ENCODE data around the gene AMPD2. TPM values are rescaled to one million over a fixed set of nuclear protein-coding genes. Genes with fewer than 3 reads are reported as not detected.

The AMPD2 gene
- total RNA-seq, 1 experiment from 2014 or later, result 69.9 TPM

DNA sequence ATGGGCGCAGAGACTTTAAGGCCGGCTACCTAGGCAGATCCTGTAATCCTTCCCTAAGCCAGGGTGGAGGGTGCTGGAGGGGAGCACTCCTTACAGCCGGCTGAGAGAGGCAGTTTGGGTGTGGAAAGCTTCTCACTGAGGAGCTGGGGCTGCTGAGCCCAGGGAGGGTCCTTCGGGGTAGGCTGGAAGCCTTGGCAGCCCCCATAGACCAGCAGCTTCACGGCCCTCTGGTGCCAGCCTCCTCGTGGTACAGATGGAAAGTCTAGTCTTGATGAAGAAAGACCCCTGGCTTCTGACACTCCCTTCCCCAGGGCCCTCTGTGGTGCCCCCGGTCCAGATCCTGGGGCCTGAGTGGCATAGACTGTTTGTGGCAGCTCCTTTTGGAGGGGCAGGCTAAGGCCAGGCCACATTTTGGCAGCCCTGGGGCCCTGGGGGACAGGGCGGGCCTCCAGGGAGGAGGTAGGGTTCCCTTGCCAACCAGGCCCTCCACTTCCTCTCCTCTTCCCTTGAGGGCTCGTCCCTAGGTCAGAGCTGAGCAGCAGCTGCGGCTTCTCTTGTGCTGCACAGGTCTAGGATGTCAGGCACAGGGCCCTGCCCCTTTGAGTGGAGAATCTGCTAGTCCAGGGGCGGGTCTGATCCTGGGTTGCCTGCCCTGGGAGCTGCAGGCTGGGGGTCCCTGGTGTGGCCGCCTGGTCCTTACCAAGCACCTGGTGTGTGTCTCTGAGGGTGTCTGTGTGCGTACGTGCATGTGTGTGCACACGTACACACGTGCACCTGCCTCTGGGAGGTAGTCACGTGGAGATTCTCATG lies 4.8 kb downstream of the AMPD2 start:
- intact Hi-C loops (cut with micrococcal nuclease), result no loop called here
- no peaks in the 10 kb centered on the region for H4K20me1 ChIP-seq (ENCODE audit: insufficient read depth)

More for the DNA sequence above, 4.8 kb downstream of the AMPD2 start:
- no peaks in the 10 kb centered on the region for H3K9me2 ChIP-seq (ENCODE audit: insufficient read depth)
- no peak overlapping the region for H2AFZ ChIP-seq (ENCODE audit: low read depth, low read length, poor library complexity, severe bottlenecking)
- H3K27ac ChIP-seq (ENCODE audit: low read depth, low read length), result no peak overlapping the region
- ATAC-seq (no peak), DNase-seq (ENCODE audit: low read depth, low spot score) (no peak)
- TF ChIP-seq TCF7L2 (IDR thresholded peaks at IDR 0.05; ENCODE audit: borderline replicate concordance, extremely low read depth, insufficient read depth, insufficient read length) (no peak), EZH2 (IDR thresholded peaks at IDR 0.05) (no peak), ZFX (IDR thresholded peaks at IDR 0.05) (no peak), SIN3A (IDR thresholded peaks at IDR 0.05; ENCODE audit: low read depth) (no peak), RAD21 (IDR thresholded peaks at IDR 0.05; ENCODE audit: low read depth) (no peak), SP1 (IDR thresholded peaks at IDR 0.05; ENCODE audit: low read depth) (no peak), ZNF274 (IDR thresholded peaks at IDR 0.05; ENCODE audit: low read depth, low read length) (no peak), JUND (IDR thresholded peaks at IDR 0.05) (no peak), SRF (IDR thresholded peaks at IDR 0.05; ENCODE audit: low read depth) (no peak), CEBPB (IDR thresholded peaks at IDR 0.05; ENCODE audit: low read depth) (no peak), EGR1 (IDR thresholded peaks at IDR 0.05; ENCODE audit: low read depth) (no peak), ATF3 (IDR thresholded peaks at IDR 0.05) (no peak), YY1 (IDR thresholded peaks at IDR 0.05; ENCODE audit: extremely low read depth, insufficient replicate concordance, low read depth, low read length) (no peak), POLR2A (IDR thresholded peaks at IDR 0.05; ENCODE audit: borderline replicate concordance, extremely low read depth, insufficient read depth, insufficient read length) (no peak), REST (IDR thresholded peaks at IDR 0.05; ENCODE audit: low read depth) (no peak)
- TF ChIP-seq, protein P1, sequence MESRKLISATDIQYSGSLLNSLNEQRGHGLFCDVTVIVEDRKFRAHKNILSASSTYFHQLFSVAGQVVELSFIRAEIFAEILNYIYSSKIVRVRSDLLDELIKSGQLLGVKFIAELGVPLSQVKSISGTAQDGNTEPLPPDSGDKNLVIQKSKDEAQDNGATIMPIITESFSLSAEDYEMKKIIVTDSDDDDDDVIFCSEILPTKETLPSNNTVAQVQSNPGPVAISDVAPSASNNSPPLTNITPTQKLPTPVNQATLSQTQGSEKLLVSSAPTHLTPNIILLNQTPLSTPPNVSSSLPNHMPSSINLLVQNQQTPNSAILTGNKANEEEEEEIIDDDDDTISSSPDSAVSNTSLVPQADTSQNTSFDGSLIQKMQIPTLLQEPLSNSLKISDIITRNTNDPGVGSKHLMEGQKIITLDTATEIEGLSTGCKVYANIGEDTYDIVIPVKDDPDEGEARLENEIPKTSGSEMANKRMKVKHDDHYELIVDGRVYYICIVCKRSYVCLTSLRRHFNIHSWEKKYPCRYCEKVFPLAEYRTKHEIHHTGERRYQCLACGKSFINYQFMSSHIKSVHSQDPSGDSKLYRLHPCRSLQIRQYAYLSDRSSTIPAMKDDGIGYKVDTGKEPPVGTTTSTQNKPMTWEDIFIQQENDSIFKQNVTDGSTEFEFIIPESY (IDR thresholded peaks at IDR 0.05; ENCODE audit: extremely low read depth, insufficient replicate concordance, low read length), result no peak
- TF ChIP-seq, protein P2, sequence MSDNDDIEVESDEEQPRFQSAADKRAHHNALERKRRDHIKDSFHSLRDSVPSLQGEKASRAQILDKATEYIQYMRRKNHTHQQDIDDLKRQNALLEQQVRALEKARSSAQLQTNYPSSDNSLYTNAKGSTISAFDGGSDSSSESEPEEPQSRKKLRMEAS (IDR thresholded peaks at IDR 0.05), result no peak
- H3K79me2 ChIP-seq (ENCODE audit: insufficient read depth, low read length), result peaks cover 53% of the 10 kb centered on the region
- H3K9ac ChIP-seq (ENCODE audit: low read length), result no peak overlapping the region
- no peaks in the 10 kb centered on the region for H3K9me3 ChIP-seq (ENCODE audit: control insufficient read depth in 1 of 2, insufficient read depth in 1 of 2, low read depth in 1 of 2, low read length in 2 of 2)
- ChIA-PET RAD21 (ENCODE audit: low non-redundant PET in 1 of 2, low total read pairs in 2 of 2, uncharacterized antibody in 2 of 2, unreplicated experiment in 2 of 2) (no interaction called here), CTCF (interaction anchor here (1.8 kb wide), 1 partner anchor 15 kb away, joined by 7 read pairs; no protein-coding TSS in a partner anchor), POLR2A (no interaction called here)
- H3K4me3 ChIP-seq (replicated peaks in 1 of 2; ENCODE audit: low read depth in 1 of 2, low read length in 2 of 2), result no peak overlapping the region
- H3K4me1 ChIP-seq (ENCODE audit: control insufficient read depth in 1 of 2, insufficient read depth in 2 of 2, low read length in 2 of 2), result peaks cover 13 to 28% of the 10 kb centered on the region in 2 experiments; a peak in 3 of 4 replicates
- BruUV-seq (replicated peaks), result no TSS peak
- H3K36me3 ChIP-seq (ENCODE audit: control insufficient read depth in 1 of 2, insufficient read depth in 2 of 2, low read length in 2 of 2), result peaks cover 0 to 11% of the 10 kb centered on the region in 2 experiments; a peak in 2 of 4 replicates
- no peaks in the 10 kb centered on the region for H3K27me3 ChIP-seq (ENCODE audit: insufficient read depth, low read length)
- no peak overlapping the region for H3K4me2 ChIP-seq (ENCODE audit: low read length)
